ENCODE data around the gene SPPL3.

DNA sequence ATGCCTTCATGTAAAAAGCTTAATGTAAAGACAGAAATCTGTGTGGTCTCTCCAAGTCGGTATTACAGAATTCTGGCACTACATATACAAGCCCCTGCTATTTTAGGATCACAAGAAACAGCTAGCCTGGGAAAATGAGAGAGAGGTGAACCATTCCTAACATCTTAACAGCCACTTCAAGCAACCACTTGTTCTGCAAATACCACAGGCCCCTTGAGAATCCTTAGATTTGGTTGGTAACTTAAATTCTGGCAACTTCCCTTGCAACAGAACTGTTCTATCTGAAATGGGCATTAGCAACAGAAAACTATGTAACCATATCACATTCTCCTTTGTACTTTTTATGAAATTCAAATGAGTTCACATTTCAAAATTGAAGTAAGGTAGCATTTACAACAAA is 68.5 kb downstream of the SPPL3 start:
- TF ChIP-seq CTCF (conservative IDR thresholded peaks at IDR 0.05) (no peak), ZFX (IDR thresholded peaks at IDR 0.05) (no peak)

All from C4-2B (cell line).